Mesothelial cell of epicardium (in vitro differentiated cells): ENCODE data around the gene SRPK2. TPM values are rescaled to one million over a fixed set of nuclear protein-coding genes. Genes with fewer than 3 reads are reported as not detected.

Experiments
- DNase-seq, 2 experiments: peaks; one replicate each; pipeline ENCODE4 v3.0.0; 2021; ENCODE audit warnings: low spot score in 2 of 2; ENCODE audit not compliant: unreplicated experiment in 2 of 2
- H3K27ac Mint-ChIP-seq: 2 replicates; pipeline ENCODE4 v1.8.0; 2021; ENCODE audit warnings: mixed read lengths
- H3K27me3 Mint-ChIP-seq: 2 replicates; pipeline ENCODE4 v1.8.0; 2021; ENCODE audit warnings: low read depth, mixed read lengths
- H3K36me3 Mint-ChIP-seq: 2 replicates; pipeline ENCODE4 v1.8.0; 2021; ENCODE audit warnings: mixed read lengths
- H3K4me1 Mint-ChIP-seq: 2 replicates; pipeline ENCODE4 v1.8.0; 2021; ENCODE audit warnings: mixed read lengths
- H3K4me3 Mint-ChIP-seq: 2 replicates; pipeline ENCODE4 v1.8.0; 2021; ENCODE audit warnings: mild to moderate bottlenecking, moderate library complexity, mixed read lengths
- H3K9me3 Mint-ChIP-seq: 2 replicates; pipeline ENCODE4 v1.8.0; 2021; ENCODE audit warnings: mixed read lengths
- CTCF ChIP-seq: fragments of 200-600 bp; sonication (generic); IDR thresholded peaks from one replicate; pipeline ENCODE4 v1.5.0; 2021; ENCODE audit warnings: antibody characterized with exemption; ENCODE audit not compliant: unreplicated experiment
- total RNA-seq: library from RNA; stranded (reverse); gene quantifications from 3 replicates; pipeline ENCODE4 v1.2.1, GENCODE V29; 2021

Gene SRPK2
- total RNA-seq, 1 donor from 2014 or later: 51.4 TPM

DNA sequence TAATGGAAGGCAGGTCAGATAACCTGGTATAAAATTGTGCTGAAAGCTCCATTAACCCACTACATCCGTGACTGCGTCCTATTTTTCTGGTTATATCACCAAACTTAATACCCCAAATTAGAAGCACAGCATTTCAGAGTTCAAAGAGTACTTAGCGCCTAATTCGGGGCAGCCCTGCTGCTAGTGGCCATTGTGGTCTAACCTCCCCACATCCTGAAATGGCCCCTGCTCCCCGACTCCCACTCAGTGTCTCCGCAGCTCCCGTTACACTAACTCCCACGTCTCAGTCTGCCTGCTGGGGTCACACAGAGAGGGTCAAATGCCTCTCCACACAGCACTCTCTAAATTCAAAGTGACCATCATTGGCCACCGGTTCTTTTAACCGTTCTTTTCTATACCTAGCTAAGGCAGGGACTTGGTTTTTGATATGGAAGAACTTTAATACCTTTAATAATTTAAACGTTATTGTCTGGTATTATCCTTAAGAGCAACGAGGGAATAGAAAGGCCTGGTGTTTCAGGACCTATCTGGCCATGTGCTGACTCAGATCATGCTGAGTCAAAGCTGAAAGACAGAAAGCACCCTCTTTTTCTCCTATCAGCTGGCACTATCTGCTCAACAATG lies 257.6 kb downstream of the SRPK2 start:
- H3K36me3 Mint-ChIP-seq: peaks cover 7% of the 10 kb centered on the region
- H3K27me3 Mint-ChIP-seq: no peaks in the 10 kb centered on the region
- H3K4me3 Mint-ChIP-seq: no peak overlapping the region
- no peaks in the 10 kb centered on the region for H3K4me1 Mint-ChIP-seq
- TF ChIP-seq CTCF: no peak
- no peaks in the 10 kb centered on the region for H3K9me3 Mint-ChIP-seq
- no peak overlapping the region for H3K27ac Mint-ChIP-seq
- no peak for DNase-seq

DNA sequence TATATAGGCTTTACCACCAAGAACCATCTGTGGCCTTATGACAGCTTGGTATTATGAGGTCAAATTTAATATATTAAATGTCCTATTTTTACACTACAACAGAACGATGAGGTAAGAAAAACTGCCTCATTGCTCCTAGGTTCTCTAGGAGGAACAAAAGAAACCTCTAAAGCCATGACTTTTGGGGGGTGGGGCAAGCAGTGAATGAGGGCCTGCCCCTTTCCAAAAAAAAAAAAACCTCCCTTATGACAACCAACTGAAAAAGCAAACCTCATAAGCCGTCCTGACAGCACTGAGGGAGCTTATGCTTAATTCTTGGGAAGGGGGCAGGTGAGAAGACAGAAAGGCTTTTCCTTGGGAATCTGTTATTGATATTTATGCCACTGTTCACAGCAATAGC lies 258.1 kb downstream of the SRPK2 start:
- no peak for TF ChIP-seq CTCF
- H3K4me1 Mint-ChIP-seq: no peaks in the 10 kb centered on the region
- no peak overlapping the region for H3K27ac Mint-ChIP-seq
- DNase-seq: no peak
- no peaks in the 10 kb centered on the region for H3K27me3 Mint-ChIP-seq
- H3K4me3 Mint-ChIP-seq: no peak overlapping the region
- peaks cover 10% of the 10 kb centered on the region for H3K36me3 Mint-ChIP-seq
- H3K9me3 Mint-ChIP-seq: no peaks in the 10 kb centered on the region

DNA sequence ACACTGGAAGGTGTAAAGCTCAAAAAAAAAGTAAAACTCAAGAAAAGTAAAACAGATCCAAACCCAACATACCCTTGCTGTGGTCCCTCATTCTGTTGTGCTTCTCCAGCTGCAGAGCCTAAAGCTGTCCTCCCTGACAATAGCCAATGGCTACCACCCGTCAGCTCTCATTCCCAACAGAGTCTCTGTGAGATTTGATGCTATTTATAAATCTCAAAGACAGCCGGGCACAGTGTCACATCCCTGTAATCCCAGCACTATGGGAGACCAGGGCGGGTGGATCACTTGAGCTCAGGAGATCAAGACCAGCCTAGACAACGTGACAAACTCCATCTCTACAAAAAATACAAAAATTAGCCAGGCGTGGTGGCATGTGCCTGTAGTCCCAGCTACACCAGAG lies 258.7 kb downstream of the SRPK2 start:
- Mint-ChIP-seq H3K36me3 (peaks cover 15% of the 10 kb centered on the region), H3K27ac (no peak overlapping the region), H3K27me3 (no peaks in the 10 kb centered on the region), H3K4me1 (no peaks in the 10 kb centered on the region), H3K9me3 (no peaks in the 10 kb centered on the region), H3K4me3 (no peak overlapping the region)
- no peak for DNase-seq
- no peak for TF ChIP-seq CTCF

- H3K36me3 Mint-ChIP-seq: peaks cover 14% of the 10 kb centered on the region
- no peaks in the 10 kb centered on the region for H3K27me3 Mint-ChIP-seq
- H3K4me1 Mint-ChIP-seq: peaks cover 5% of the 10 kb centered on the region
- TF ChIP-seq CTCF: no peak
- DNase-seq: no peak
- H3K4me3 Mint-ChIP-seq: no peak overlapping the region
- no peaks in the 10 kb centered on the region for H3K9me3 Mint-ChIP-seq
- no peak overlapping the region for H3K27ac Mint-ChIP-seq
Measured at GRCh38 chr7:105127179-105127578, 261.5 kb downstream of the SRPK2 start.

DNA sequence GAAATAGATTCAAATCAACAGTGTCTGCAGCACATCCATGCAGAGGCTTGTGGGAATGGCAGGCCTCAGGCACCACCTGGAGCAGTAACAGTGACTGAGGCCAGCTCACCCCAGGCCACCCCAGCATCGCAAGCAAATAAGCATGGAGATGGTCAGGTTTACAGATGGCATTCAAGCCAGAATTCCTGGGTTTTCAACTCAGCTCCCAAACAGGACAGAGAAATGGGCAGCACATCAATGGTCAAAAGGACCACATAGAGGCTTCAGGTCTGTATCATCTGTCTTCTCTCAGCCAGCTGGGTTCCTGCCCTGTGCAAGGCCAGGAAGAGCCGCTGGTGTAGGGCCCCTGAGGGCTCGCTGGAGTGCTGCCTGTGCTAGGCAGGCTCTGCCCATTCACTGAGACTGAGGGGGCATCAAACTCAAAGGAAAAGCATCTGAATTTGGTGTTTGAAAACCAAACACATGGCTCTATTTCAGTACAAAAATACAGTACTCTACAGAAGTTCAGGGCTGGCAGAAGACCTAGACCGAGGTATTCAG lies 262.2 kb downstream of the SRPK2 start:
- H3K36me3 Mint-ChIP-seq: peaks cover 14% of the 10 kb centered on the region
- H3K27ac Mint-ChIP-seq: no peak overlapping the region
- no peak overlapping the region for H3K4me3 Mint-ChIP-seq
- no peaks in the 10 kb centered on the region for H3K27me3 Mint-ChIP-seq
- no peak for TF ChIP-seq CTCF
- H3K4me1 Mint-ChIP-seq: peaks cover 5% of the 10 kb centered on the region
- DNase-seq: no peak
- no peaks in the 10 kb centered on the region for H3K9me3 Mint-ChIP-seq
